ENCODE data around the gene SMYD3. TPM values are rescaled to one million over a fixed set of nuclear protein-coding genes. Genes with fewer than 3 reads are reported as not detected.

SMYD3 gene
- total RNA-seq, 1 donor from 2014 or later, result 22.9 TPM

DNA sequence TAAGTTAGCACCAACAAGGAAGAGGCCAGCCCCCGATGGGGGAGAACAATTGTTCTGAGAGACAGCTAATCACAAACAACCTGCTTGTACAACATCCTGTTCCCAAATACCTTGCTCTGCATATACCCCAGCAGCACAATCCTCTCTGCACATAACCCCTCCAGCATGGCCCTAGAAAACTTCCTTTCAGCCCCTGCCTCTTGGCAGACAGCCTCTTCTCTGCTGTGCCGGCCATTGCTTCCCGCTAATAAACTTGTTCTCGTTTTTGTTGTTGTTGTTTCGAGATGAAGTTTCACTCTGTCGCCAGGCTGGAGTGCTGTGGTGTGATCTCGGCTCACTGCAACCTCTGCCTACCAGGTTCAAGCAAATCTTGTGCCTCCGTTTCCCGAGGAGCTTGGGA lies 392.7 kb downstream of the SMYD3 start:
- intact Hi-C loops (cut with micrococcal nuclease), result loop anchor here (10.0 kb wide), 1 partner anchor 390 kb away; the partner anchor contains the start of gene SMYD3

GRCh38 chr1:246113555-246114095 lies 393.5 kb downstream of the SMYD3 start:
- intact Hi-C loops (cut with micrococcal nuclease), result loop anchor here (10.0 kb wide), 1 partner anchor 391 kb away; the partner anchor contains the start of gene SMYD3

- intact Hi-C loops (cut with micrococcal nuclease), result loop anchor here (10.0 kb wide), 1 partner anchor 393 kb away; the partner anchor contains the start of gene SMYD3
Measured at GRCh38 chr1:246111570-246111969, 395.5 kb downstream of the SMYD3 start.

DNA sequence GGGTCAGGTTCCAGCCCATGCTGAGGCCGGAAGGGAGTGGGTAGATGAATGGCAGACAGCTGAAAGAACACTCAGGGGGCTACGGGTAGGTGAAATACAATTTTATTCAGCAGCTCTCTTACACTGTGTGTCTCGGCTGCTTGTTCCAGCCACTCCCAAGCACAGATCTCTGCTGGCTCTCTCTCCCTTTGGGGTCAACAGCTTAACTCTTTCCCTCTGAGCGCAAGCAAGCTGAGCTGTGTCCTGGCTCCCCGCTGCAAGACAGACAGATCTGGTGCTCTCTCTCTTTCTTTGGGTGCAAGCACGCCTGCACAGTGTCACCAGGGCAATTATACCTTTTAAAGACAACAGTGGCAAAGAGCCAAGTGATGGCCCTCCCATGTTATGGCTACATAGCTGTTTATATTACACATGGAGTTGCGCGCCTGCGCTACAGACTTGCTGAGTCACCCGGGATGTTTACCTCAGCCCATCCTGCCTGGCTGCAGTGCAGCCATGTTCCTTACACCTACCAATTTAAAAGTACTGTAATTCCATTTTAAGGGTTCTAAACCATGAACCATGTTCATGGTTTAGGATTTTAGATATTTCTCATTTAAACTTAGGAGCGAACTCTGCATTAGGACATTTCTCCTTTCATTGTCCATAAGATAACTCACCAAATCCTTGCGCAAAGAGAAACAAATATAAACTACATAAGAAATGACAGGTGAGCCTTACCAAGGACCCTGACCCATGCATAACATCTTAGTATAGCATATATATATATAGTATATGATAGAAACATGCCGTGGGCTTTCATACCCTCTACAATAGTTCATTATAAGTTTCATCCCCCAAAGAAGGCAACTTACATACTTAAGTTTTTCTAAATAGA lies 396.5 kb downstream of the SMYD3 start:
- intact Hi-C loops (cut with micrococcal nuclease), result loop anchor here (10.0 kb wide), 1 partner anchor 394 kb away; the partner anchor contains the start of gene SMYD3

DNA sequence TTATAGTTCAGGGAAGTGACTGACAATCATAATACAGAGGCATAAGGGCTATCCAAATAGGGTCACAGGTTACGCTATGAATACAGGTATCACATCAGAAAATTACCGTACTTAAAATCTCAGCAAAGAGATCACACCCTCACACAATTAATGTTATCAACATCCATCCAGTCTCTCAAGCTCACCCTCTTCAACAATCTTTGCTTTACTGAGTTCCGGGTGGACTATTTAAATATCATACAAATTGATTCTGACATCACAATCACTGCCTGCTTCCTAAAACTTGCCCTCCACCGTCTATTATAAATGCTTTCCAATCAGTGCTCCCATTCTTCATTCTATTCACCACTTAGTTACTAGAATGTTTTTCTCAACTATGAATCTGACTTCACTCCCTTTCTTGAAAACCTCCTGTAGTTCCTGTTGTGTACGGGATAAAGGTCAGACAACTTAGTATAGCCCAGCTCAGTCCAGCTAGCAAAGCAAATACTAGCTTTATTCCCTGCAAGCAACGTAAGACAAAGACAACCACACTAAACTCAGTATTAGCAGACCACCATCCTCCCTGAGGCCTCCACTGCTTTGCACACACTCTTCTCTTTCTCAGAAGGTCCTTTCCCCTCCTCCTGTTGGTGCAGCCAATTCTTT lies 398.7 kb downstream of the SMYD3 start:
- intact Hi-C loops (cut with micrococcal nuclease), result no loop called here

DNA sequence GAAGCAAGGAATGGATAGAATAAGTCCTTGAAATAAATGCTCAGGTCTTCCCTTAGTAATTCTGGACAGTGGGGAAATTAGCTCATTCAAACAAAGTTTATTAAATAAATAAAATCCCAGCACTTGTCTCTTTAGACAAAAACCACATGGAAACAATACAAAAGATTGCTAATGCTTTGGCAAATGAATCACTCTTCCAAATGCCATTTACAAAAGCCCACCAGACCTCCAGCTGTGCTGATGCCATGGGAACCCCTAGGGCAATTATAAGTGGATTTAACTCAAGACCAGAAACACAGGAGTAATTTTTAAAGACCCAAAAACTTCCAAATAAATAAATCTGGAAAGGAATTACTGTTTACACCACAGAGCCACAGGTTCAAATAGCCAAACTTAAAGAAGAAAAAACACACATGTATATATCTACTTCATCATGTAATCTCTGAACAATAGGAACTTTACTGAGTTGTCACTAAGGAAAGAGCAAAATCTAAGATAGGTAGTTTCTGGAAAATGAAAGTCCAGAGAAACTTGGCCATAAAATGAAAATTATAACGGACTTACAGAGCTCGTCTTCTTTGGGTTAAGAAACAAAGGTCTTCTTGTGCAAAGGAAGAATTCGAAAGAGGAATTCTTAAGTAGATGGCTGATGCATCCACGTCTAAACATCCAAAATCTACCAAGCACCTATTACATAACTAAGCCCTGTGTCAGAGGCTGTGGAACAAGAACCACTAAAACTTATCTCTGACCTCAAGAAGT lies 399.4 kb downstream of the SMYD3 start:
- intact Hi-C loops (cut with micrococcal nuclease), result no loop called here

GRCh38 chr1:246106342-246106763 lies 400.7 kb downstream of the SMYD3 start:
- intact Hi-C loops (cut with micrococcal nuclease), result no loop called here

DNA sequence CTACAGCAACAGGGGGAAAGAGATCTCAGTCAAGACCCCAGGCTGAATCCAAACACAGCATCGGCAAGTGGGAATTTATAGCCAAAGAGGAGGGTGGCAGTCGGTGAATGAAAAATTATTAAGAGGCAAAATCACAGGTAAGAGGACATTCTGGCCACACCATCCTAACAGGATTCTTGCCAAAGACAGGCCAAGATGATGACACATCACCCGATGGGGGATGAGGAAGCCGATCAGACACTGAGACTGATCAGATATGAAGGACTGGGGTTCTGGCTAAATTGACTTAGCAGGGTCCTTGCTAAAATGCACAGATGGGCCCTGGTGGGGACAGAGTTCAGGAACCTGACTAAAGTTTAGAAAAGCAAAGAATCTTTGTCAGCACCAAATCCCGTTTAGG lies 402.2 kb downstream of the SMYD3 start:
- intact Hi-C loops (cut with micrococcal nuclease), result no loop called here

DNA sequence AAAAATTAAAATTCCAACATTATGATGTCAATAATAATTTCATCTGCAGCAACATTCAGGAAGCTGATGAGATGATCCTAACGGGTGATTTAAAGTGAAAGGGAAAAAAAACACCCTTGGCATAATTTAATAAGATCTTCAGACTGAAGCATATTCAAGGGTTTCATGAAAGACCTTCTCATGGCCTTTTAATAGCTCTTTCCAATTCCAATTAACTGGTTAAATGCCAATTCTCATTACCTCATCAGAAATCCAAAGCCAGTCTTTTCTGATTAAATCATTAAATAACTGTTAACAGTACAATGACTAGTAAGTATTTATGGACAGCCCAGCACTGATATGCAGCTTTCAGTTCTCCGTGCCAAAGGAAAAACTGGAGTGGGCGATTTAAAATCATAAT lies 407.5 kb downstream of the SMYD3 start:
- intact Hi-C loops (cut with micrococcal nuclease), result no loop called here

GRCh38 chr1:246096356-246096755 lies 410.7 kb downstream of the SMYD3 start:
- intact Hi-C loops (cut with micrococcal nuclease), result no loop called here

GRCh38 chr1:246095443-246095842 lies 411.6 kb downstream of the SMYD3 start:
- intact Hi-C loops (cut with micrococcal nuclease), result no loop called here

DNA sequence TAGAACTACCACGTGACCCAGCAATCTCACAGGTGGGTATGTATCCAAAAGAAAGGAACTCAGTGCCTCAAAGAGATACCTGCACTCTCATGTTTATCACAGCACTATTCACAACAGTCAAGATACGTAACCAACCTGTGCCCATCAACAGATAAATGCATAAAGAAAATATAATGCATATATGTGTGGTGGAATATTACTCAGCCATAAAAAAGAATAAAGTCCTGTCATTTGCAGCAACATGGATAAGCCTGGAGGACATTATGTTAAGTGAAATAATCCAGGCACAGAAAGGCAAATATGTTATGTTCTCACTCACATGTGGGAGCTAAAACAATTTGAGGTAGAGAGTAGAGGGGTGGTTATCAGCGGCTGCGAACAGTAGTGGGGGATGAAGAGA lies 413.8 kb downstream of the SMYD3 start:
- intact Hi-C loops (cut with micrococcal nuclease), result no loop called here

DNA sequence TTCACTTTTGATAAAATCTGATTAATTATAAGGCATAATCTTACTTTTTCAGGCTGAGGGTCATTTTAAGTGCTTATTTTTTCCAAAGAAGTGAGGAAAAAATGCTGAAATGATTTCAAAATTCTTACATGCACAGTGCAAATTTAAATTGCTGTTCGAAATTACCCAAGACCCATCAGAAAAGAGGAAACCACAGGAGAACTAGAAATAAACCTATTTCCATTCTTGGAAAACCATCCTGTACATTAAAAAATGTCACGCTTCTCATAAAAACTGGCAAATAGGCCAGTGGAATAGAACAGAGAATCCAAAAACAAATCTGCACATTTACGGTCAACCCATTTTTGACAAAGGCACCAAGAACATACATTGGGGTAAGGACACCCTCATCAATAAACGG lies 414.9 kb downstream of the SMYD3 start:
- intact Hi-C loops (cut with micrococcal nuclease), result no loop called here

DNA sequence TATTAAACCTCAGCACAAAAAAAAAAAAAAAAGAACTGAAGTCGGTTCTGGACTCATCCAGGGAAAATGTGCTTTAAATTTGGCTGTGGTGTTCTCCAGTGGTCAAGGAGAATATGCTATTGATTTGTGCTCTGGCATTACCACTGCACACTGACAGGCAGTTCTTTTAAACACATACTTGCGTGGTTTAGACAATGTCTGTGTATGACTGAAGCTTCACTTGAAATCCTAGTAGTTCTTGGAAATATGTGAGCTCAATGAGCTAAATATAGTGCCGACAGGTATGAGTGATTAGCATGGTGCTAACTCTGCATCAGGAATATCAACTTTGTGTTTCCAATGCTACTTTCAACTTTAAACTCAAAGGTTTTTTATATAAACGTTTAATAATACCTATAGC lies 415.6 kb downstream of the SMYD3 start:
- intact Hi-C loops (cut with micrococcal nuclease), result no loop called here

- intact Hi-C loops (cut with micrococcal nuclease), result no loop called here
Measured at GRCh38 chr1:246086191-246086590, 420.9 kb downstream of the SMYD3 start.

DNA sequence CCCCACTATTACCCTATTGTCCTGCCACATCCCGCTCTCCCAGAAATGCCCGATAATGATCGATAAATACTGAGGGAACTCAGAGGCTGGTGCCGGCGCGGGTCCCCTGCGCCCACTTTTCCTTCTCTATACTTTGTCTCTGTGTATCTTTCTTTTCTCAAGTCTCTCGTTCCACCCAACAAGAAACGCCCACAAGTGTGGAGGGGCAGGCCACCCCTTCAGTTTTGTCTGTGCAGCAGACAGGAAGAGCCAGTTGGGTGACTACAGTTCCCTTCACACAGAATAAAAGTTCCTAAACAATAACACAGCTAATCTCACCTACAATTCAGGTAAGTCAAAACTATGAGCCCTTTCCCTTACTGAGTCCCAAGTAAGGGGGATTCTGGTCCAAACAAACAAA lies 423.7 kb downstream of the SMYD3 start:
- intact Hi-C loops (cut with micrococcal nuclease), result no loop called here

GRCh38 chr1:246081856-246082668 lies 425.0 kb downstream of the SMYD3 start:
- intact Hi-C loops (cut with micrococcal nuclease), result no loop called here

- intact Hi-C loops (cut with micrococcal nuclease), result no loop called here
Measured at GRCh38 chr1:246081138-246081702, 425.9 kb downstream of the SMYD3 start.

DNA sequence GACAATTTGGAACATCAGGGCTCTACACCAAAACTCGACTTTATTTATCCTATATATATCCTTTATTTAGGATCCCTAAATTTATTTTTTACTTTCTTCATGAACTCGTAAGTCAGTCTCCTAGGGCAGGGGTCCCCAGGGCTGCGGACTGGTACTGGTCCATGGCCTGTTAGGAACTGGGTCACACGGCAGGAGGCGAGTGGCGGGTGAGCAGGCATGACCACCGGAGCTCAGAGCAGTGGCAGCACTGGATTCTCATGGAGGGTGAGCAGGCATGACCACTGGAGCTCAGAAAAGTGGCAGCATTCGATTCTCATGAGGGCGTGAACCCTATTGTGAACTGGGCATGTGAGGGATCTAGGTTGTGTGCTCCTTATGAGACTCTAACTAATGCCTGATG lies 427.0 kb downstream of the SMYD3 start:
- intact Hi-C loops (cut with micrococcal nuclease), result no loop called here

- intact Hi-C loops (cut with micrococcal nuclease), result no loop called here
Measured at GRCh38 chr1:246078888-246079252, 428.2 kb downstream of the SMYD3 start.
